IMR-90 (cell line): ENCODE data around the gene TBC1D10A. TPM values are rescaled to one million over a fixed set of nuclear protein-coding genes. Genes with fewer than 3 reads are reported as not detected.

ENCODE experiments used
- ATAC-seq: fragments of 200-7000 bp; cut with Tn5 transposase; 2 replicates; pipeline ENCODE4 v1.9.1; 2020; ENCODE audit warnings: low read depth, mild to moderate bottlenecking, moderate library complexity
- BruUV-seq: library from RNA; stranded (reverse); fragments of 400-500 nt; replicated peaks from 2 replicates; lab custom pipeline; 2021; lab: Mats Ljungman, UMichigan
- CTCF ChIA-PET: fragments of 300-600 bp; formaldehyde crosslinking; extraction: SDS; loops from one replicate; lab custom pipeline; 2021; ENCODE audit warnings: antibody characterized with exemption; lab: Yijun Ruan, JAX
- POLR2A ChIA-PET: fragments of 300-600 bp; sonication (Branson Sonifier 250); formaldehyde crosslinking; loops from one replicate; lab custom pipeline; 2022; ENCODE audit warnings: antibody characterized with exemption; ENCODE audit not compliant: unreplicated experiment; lab: Charles Lee
- DNase-seq: peaks from one replicate; pipeline ENCODE4 v3.0.0; 2013
- H2AFZ ChIP-seq: replicated peaks from 2 replicates; pipeline ENCODE3; 2013; ENCODE audit warnings: low read length, mild to moderate bottlenecking; ENCODE audit not compliant: poor library complexity
- H2AK5ac ChIP-seq: 2 replicates; pipeline ENCODE4 v1.6.1; 2013; ENCODE audit warnings: low read depth, low read length, inconsistent platforms
- H2AK9ac ChIP-seq: replicated peaks from 2 replicates; pipeline ENCODE3; 2013; ENCODE audit warnings: mild to moderate bottlenecking, low read depth, low read length, moderate library complexity; ENCODE audit not compliant: poor library complexity
- H2BK120ac ChIP-seq: 2 replicates; pipeline ENCODE4 v1.6.1; 2013; ENCODE audit warnings: low read depth, low read length, inconsistent platforms
- H2BK15ac ChIP-seq: 3 replicates; pipeline ENCODE4 v1.6.1; 2013; ENCODE audit warnings: low read depth, low read length, inconsistent platforms
- H2BK20ac ChIP-seq: 2 replicates; pipeline ENCODE4 v1.6.1; 2013; ENCODE audit warnings: low read depth, mild to moderate bottlenecking, inconsistent platforms, low read length, moderate library complexity
- H2BK5ac ChIP-seq: 2 replicates; pipeline ENCODE4 v1.6.1; 2013; ENCODE audit warnings: mild to moderate bottlenecking, low read depth, low read length, inconsistent platforms; ENCODE audit not compliant: poor library complexity, severe bottlenecking
- H3K14ac ChIP-seq: replicated peaks from 2 replicates; pipeline ENCODE4 v1.6.1; 2013; ENCODE audit warnings: low read depth, low read length, inconsistent platforms
- H3K18ac ChIP-seq: 2 replicates; pipeline ENCODE4 v1.6.1; 2013; ENCODE audit warnings: low read depth, low read length, control low read depth
- H3K23ac ChIP-seq: 2 replicates; pipeline ENCODE4 v1.6.1; 2013; ENCODE audit warnings: low read depth, low read length, inconsistent platforms
- H3K27ac ChIP-seq: 2 replicates; pipeline ENCODE4 v1.5.1; 2013; ENCODE audit warnings: mild to moderate bottlenecking, control low read depth, low read length; ENCODE audit not compliant: insufficient read depth
- H3K27me3 ChIP-seq: 2 replicates; pipeline ENCODE4 v1.6.1; 2013; ENCODE audit warnings: low read length; ENCODE audit not compliant: control insufficient read depth, insufficient read depth
- H3K36me3 ChIP-seq: 2 replicates; pipeline ENCODE4 v1.6.1; 2013; ENCODE audit warnings: low read length, mixed read lengths; ENCODE audit not compliant: control insufficient read depth, insufficient read depth
- H3K4ac ChIP-seq: 2 replicates; pipeline ENCODE4 v1.6.1; 2013; ENCODE audit warnings: low read depth, low read length, inconsistent platforms
- H3K4me1 ChIP-seq: 2 replicates; pipeline ENCODE4 v1.6.1; 2013; ENCODE audit warnings: low read length, mixed read lengths; ENCODE audit not compliant: control insufficient read depth, insufficient read depth
- H3K4me2 ChIP-seq: 2 replicates; pipeline ENCODE4 v1.6.1; 2013; ENCODE audit warnings: low read depth, mild to moderate bottlenecking, control low read depth, low read length, moderate library complexity
- H3K4me3 ChIP-seq: 2 replicates; pipeline ENCODE4 v1.5.1; 2013; ENCODE audit warnings: low read depth, mild to moderate bottlenecking, control low read depth, low read length, moderate library complexity; ENCODE audit not compliant: insufficient read depth
- H3K56ac ChIP-seq: 2 replicates; pipeline ENCODE4 v1.6.1; 2013; ENCODE audit warnings: low read length, inconsistent platforms; ENCODE audit not compliant: insufficient read depth; ENCODE audit errors: extremely low read depth
- H3K79me1 ChIP-seq, 2 experiments: 2 replicates each; pipeline ENCODE4 v1.6.1; 2013; ENCODE audit warnings: low read length in 2 of 2, inconsistent platforms in 1 of 2, low read depth in 1 of 2
- H3K9ac ChIP-seq: 2 replicates; pipeline ENCODE4 v1.6.1; 2013; ENCODE audit warnings: low read depth, low read length, control low read depth
- H3K9me1 ChIP-seq: 2 replicates; pipeline ENCODE4 v1.6.1; 2013; ENCODE audit warnings: low read length, inconsistent platforms; ENCODE audit not compliant: insufficient read depth
- H3K9me3 ChIP-seq: 2 replicates; pipeline ENCODE4 v1.6.1; 2013; ENCODE audit warnings: low read length; ENCODE audit not compliant: control insufficient read depth, insufficient read depth
- H4K20me1 ChIP-seq: 2 replicates; pipeline ENCODE4 v1.6.1; 2013; ENCODE audit warnings: low read length, inconsistent platforms; ENCODE audit not compliant: insufficient read depth
- H4K5ac ChIP-seq: 2 replicates; pipeline ENCODE4 v1.6.1; 2013; ENCODE audit warnings: mild to moderate bottlenecking, low read depth, low read length, control low read depth
- H4K8ac ChIP-seq, 2 experiments: 2 replicates each; pipeline ENCODE4 v1.6.1; 2013; ENCODE audit warnings: low read depth in 2 of 2, low read length in 2 of 2, control low read depth in 1 of 2, inconsistent platforms in 1 of 2
- H4K91ac ChIP-seq: 2 replicates; pipeline ENCODE4 v1.6.1; 2013; ENCODE audit warnings: low read depth, low read length, inconsistent platforms; ENCODE audit not compliant: insufficient read depth
- BHLHE40 ChIP-seq: fragments of 150-350 bp; IDR thresholded peaks from 2 replicates; pipeline ENCODE4 v1.6.1; 2016; ENCODE audit warnings: mild to moderate bottlenecking, low read depth, low read length
- CEBPB ChIP-seq: IDR thresholded peaks from 2 replicates; pipeline ENCODE4 v1.6.1; 2012; ENCODE audit warnings: low read depth, low read length, improper control_type of control experiment
- CHD1 ChIP-seq: IDR thresholded peaks from 2 replicates; pipeline ENCODE4 v1.6.1; 2012; ENCODE audit warnings: low read depth, low read length, improper control_type of control experiment
- FOS ChIP-seq: fragments of 150-350 bp; IDR thresholded peaks from 2 replicates; pipeline ENCODE4 v1.6.1; 2016; ENCODE audit warnings: low read depth, low read length
- MAFK ChIP-seq: IDR thresholded peaks from 2 replicates; pipeline ENCODE4 v1.6.1; 2012; ENCODE audit warnings: low read depth, low read length, improper control_type of control experiment
- MAZ ChIP-seq: IDR thresholded peaks from 2 replicates; pipeline ENCODE4 v1.6.1; 2012; ENCODE audit warnings: low read depth, mild to moderate bottlenecking, low read length, improper control_type of control experiment, moderate library complexity, borderline replicate concordance
- MXI1 ChIP-seq: IDR thresholded peaks from 2 replicates; pipeline ENCODE4 v1.6.1; 2012; ENCODE audit warnings: low read depth, mild to moderate bottlenecking, low read length, moderate library complexity, borderline replicate concordance
- NFE2L2 ChIP-seq: fragments of 150-350 bp; IDR thresholded peaks from 2 replicates; pipeline ENCODE4 v1.6.1; 2016; ENCODE audit warnings: low read depth, mild to moderate bottlenecking, low read length
- POLR2A ChIP-seq: IDR thresholded peaks from 2 replicates; pipeline ENCODE4 v1.6.1; 2012; ENCODE audit warnings: mild to moderate bottlenecking, low read depth, low read length
- RAD21 ChIP-seq: IDR thresholded peaks from 2 replicates; pipeline ENCODE4 v1.6.1; 2012; ENCODE audit warnings: low read length, improper control_type of control experiment
- RCOR1 ChIP-seq: IDR thresholded peaks from 2 replicates; pipeline ENCODE4 v1.6.1; 2012; ENCODE audit warnings: mild to moderate bottlenecking, low read length, improper control_type of control experiment; ENCODE audit not compliant: insufficient replicate concordance
- SMC3 ChIP-seq: fragments of 150-350 bp; IDR thresholded peaks from 2 replicates; pipeline ENCODE4 v1.6.1; 2016; ENCODE audit warnings: low read depth, mild to moderate bottlenecking, antibody characterized with exemption, low read length, moderate library complexity
- WGBS, 2 experiments: methylation state at CpG; one replicate each; pipeline versions ENCODE4 v1.1.5 to v1.1.7; 2013; ENCODE audit warnings: missing lambda C conversion rate in 2 of 2; ENCODE audit not compliant: insufficient read length in 1 of 2; ENCODE audit errors: extremely low coverage in 2 of 2; 5-methylcytosine and 5-hydroxymethylcytosine counted together
- dilution Hi-C: fragments of 300-500 bp; cut with HindIII; formaldehyde crosslinking; loops from one replicate; pipeline ENCODE4 v1.14.3; 2018; ENCODE audit warnings: low sequenced_read_pairs; ENCODE audit not compliant: unreplicated experiment
- in situ Hi-C: fragments of 300-500 bp; cut with MboI; formaldehyde crosslinking; loops from 3 replicates; pipeline ENCODE4 v1.14.3; 2019; ENCODE audit warnings: low sequenced_read_pairs, inconsistent platforms, mixed read lengths
- intact Hi-C: fragments of 100-400 bp; cut with micrococcal nuclease; formaldehyde crosslinking; loops from 2 replicates; pipeline ENCODE4 v1.10.0; 2022
- polyA plus RNA-seq, 3 experiments: library from polyadenylated mRNA; depleted of rRNA; stranded (reverse); fragments of >200 nt; gene quantifications; 2 replicates each; pipeline ENCODE4 v1.2.3, GENCODE V29; 2012; ENCODE audit warnings: low replicate concordance in 1 of 3
- total RNA-seq: library from RNA; depleted of rRNA; stranded (reverse); fragments of >200 nt; gene quantifications from 2 replicates; pipeline ENCODE4 v1.2.3, GENCODE V29; 2012
- TF ChIP-seq, protein P1 (sequence below): fragments of 150-350 bp; IDR thresholded peaks from 2 replicates; pipeline ENCODE4 v1.6.1; 2016; ENCODE audit warnings: low read depth, mild to moderate bottlenecking, low read length, moderate library complexity, borderline replicate concordance
- TF ChIP-seq, protein P2 (sequence below): fragments of 150-350 bp; IDR thresholded peaks from 2 replicates; pipeline ENCODE4 v1.6.1; 2017; ENCODE audit warnings: mild to moderate bottlenecking, antibody characterized with exemption, low read length, low read depth

The TBC1D10A gene
- total and polyA plus RNA-seq, 2 of the 4 experiments (the other 2 are of a cell fraction) = 16.3 to 33.1 TPM

DNA sequence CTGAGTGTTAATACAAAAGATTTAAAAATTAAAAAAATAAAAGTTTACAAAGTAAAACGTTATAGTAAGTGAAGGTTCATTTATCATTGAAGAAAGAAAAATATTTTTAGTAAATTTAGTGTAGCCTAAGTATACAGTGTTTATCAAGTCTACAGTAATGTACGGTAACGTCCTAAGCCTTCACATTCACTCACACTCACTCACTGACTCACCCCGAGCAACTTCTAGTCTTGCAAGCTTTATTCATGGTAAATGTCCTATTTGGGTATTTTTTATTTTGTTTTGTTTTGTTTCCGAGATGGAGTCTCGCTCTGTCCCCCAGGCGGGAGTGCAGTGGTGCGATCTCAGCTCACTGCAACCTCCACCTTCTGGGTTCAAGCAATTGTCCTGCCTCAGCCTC is 46.2 kb downstream of the TBC1D10A start:
- H3K18ac ChIP-seq = no peak overlapping the region
- H4K5ac ChIP-seq = no peak overlapping the region
- no peaks in the 10 kb centered on the region for H3K9me3 ChIP-seq
- H2BK120ac ChIP-seq = no peak overlapping the region
- H2AK9ac ChIP-seq = no peak overlapping the region
- H3K23ac ChIP-seq = no peak overlapping the region
- H2AFZ ChIP-seq = no peak overlapping the region
- no CpG with 5 or more reads among the region's 8 CpGs for WGBS, 2 experiments
- dilution Hi-C loops (no loop called here), in situ Hi-C loops (no loop called here), intact Hi-C loops (no loop called here)
- H3K9ac ChIP-seq = no peak overlapping the region
- no peaks in the 10 kb centered on the region for H3K79me1 ChIP-seq
- H4K20me1 ChIP-seq = no peaks in the 10 kb centered on the region
- DNase-seq = peak; percentile 77
- H3K4ac ChIP-seq = no peak overlapping the region
- H3K27me3 ChIP-seq = no peaks in the 10 kb centered on the region
- no peak overlapping the region for H4K91ac ChIP-seq
- peaks cover 8% of the 10 kb centered on the region for H3K9me1 ChIP-seq
- H2BK20ac ChIP-seq = no peak overlapping the region
- peak; percentile 73 for ATAC-seq
- no peak overlapping the region for H2BK5ac ChIP-seq
- H3K56ac ChIP-seq = no peak overlapping the region
- ChIA-PET POLR2A (no interaction called here), CTCF (interaction anchor here (0.6 kb wide), 1 partner anchor 1530 kb away, joined by 4 read pairs; no protein-coding TSS in a partner anchor)
- H3K4me2 ChIP-seq = no peak overlapping the region
- peaks cover 14% of the 10 kb centered on the region; the same call in 1 of the 2 replicates for H3K36me3 ChIP-seq
- H3K14ac ChIP-seq = no peak overlapping the region
- H3K4me3 ChIP-seq = no peak overlapping the region
- TF ChIP-seq FOS = no peak
- TF ChIP-seq MAFK = no peak
- TF ChIP-seq SMC3 = no peak
- TF ChIP-seq RCOR1 = no peak
- TF ChIP-seq RAD21 = no peak
- no peak for TF ChIP-seq MAZ
- TF ChIP-seq, protein P1, sequence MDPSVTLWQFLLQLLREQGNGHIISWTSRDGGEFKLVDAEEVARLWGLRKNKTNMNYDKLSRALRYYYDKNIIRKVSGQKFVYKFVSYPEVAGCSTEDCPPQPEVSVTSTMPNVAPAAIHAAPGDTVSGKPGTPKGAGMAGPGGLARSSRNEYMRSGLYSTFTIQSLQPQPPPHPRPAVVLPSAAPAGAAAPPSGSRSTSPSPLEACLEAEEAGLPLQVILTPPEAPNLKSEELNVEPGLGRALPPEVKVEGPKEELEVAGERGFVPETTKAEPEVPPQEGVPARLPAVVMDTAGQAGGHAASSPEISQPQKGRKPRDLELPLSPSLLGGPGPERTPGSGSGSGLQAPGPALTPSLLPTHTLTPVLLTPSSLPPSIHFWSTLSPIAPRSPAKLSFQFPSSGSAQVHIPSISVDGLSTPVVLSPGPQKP = no peak
- TF ChIP-seq POLR2A = no peak
- TF ChIP-seq BHLHE40 = no peak
- no peak for TF ChIP-seq CHD1
- TF ChIP-seq, protein P2, sequence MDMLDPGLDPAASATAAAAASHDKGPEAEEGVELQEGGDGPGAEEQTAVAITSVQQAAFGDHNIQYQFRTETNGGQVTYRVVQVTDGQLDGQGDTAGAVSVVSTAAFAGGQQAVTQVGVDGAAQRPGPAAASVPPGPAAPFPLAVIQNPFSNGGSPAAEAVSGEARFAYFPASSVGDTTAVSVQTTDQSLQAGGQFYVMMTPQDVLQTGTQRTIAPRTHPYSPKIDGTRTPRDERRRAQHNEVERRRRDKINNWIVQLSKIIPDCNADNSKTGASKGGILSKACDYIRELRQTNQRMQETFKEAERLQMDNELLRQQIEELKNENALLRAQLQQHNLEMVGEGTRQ = no peak
- TF ChIP-seq MXI1 = no peak
- TF ChIP-seq CEBPB = no peak
- TF ChIP-seq NFE2L2 = no peak
- H2AK5ac ChIP-seq = no peak overlapping the region
- peaks cover 10% of the 10 kb centered on the region for H3K4me1 ChIP-seq
- H2BK15ac ChIP-seq = no peak overlapping the region
- no TSS peak for BruUV-seq
- no peak overlapping the region for H3K27ac ChIP-seq
- H4K8ac ChIP-seq = no peak overlapping the region
